ENCODE measurements around the gene BCO1. TPM values are rescaled to one million over a fixed set of nuclear protein-coding genes. Genes with fewer than 3 reads are reported as not detected.

Gene BCO1
- total and polyA plus RNA-seq, 7 donors = 0.83 to 6.2 (median 3.0) TPM; not detected in 1

GRCh38 chr16:81279392-81279791 is 40.9 kb downstream of the BCO1 start:
- Histone ChIP-seq H3K4me3 (no peak overlapping the region), H3K27me3 (no peaks in the 10 kb centered on the region), H3K4me1 (peaks cover 0 to 5% (median 1%) of the 10 kb centered on the region in 4 donors), H3K27ac (no peak overlapping the region), H3K9me3 (no peaks in the 10 kb centered on the region), H3K36me3 (no peaks in the 10 kb centered on the region)
- intact Hi-C loops (cut with DNase I) = no loop called here
- no peak for TF ChIP-seq POLR2AphosphoS5 (IDR thresholded peaks at IDR 0.05)
- TF ChIP-seq CTCF (IDR thresholded peaks at IDR 0.05) = no peak
- TF ChIP-seq EP300 (IDR thresholded peaks at IDR 0.05) = no peak
- 61 to 64% methylated on average over 4 of the region's 4 CpGs for whole genome bisulfite sequencing, 2 donors
- DNase-seq = no peak

- TF ChIP-seq POLR2A (IDR thresholded peaks at IDR 0.05) (no peak), EP300 (IDR thresholded peaks at IDR 0.05) (no peak)
- H3K27me3 ChIP-seq = no peaks in the 10 kb centered on the region
- H3K27ac ChIP-seq = no peak overlapping the region
- 45 to 52% methylated on average over 3 of the region's 3 CpGs for WGBS, 2 donors
- H3K4me3 ChIP-seq = no peak overlapping the region
- H3K9me3 ChIP-seq = no peaks in the 10 kb centered on the region
- no peak for DNase-seq
- no peaks in the 10 kb centered on the region for H3K36me3 ChIP-seq
- no peaks in the 10 kb centered on the region for H3K4me1 ChIP-seq
- intact Hi-C loops (cut with DNase I) = no loop called here
Measured at GRCh38 chr16:81280393-81280792, 41.9 kb downstream of the BCO1 start.

GRCh38 chr16:81283044-81283443 is 44.6 kb downstream of the BCO1 start:
- Histone ChIP-seq H3K36me3 (no peaks in the 10 kb centered on the region), H3K27me3 (no peaks in the 10 kb centered on the region), H3K9me3 (no peaks in the 10 kb centered on the region), H3K4me1 (no peaks in the 10 kb centered on the region), H3K4me3 (no peak overlapping the region), H3K27ac (no peak overlapping the region)
- 76 to 94% methylated on average over 3 of the region's 3 CpGs for WGBS, 2 donors
- DNase-seq = no peak
- TF ChIP-seq EP300 (IDR thresholded peaks at IDR 0.05) = no peak
- no peak for TF ChIP-seq POLR2A (IDR thresholded peaks at IDR 0.05)
- no peak for TF ChIP-seq POLR2AphosphoS5 (IDR thresholded peaks at IDR 0.05)
- TF ChIP-seq CTCF (IDR thresholded peaks at IDR 0.05) = no peak
- intact Hi-C loops (cut with DNase I) = no loop called here

- Histone ChIP-seq H3K27me3 (no peaks in the 10 kb centered on the region), H3K36me3 (no peaks in the 10 kb centered on the region), H3K4me3 (no peak overlapping the region), H3K4me1 (no peaks in the 10 kb centered on the region), H3K9me3 (no peaks in the 10 kb centered on the region), H3K27ac (no peak overlapping the region)
- intact Hi-C loops (cut with DNase I) = no loop called here
- TF ChIP-seq CTCF (IDR thresholded peaks at IDR 0.05) = no peak
- no peak for TF ChIP-seq POLR2AphosphoS5 (IDR thresholded peaks at IDR 0.05)
- 85 to 86% methylated on average over 8 of the region's 8 CpGs for WGBS, 2 donors
- DNase-seq = no peak
Measured at GRCh38 chr16:81284995-81285600, 46.6 kb downstream of the BCO1 start.

GRCh38 chr16:81286190-81286589 is 47.7 kb downstream of the BCO1 start:
- no peak overlapping the region for H3K27ac ChIP-seq
- no peaks in the 10 kb centered on the region for H3K27me3 ChIP-seq
- H3K4me3 ChIP-seq = no peak overlapping the region
- WGBS, 2 donors = 30 to 83% methylated on average over 1 of the region's 1 CpG
- intact Hi-C loops (cut with DNase I) = no loop called here
- H3K4me1 ChIP-seq = no peaks in the 10 kb centered on the region
- TF ChIP-seq POLR2AphosphoS5 (IDR thresholded peaks at IDR 0.05) = no peak
- no peak for TF ChIP-seq POLR2A (IDR thresholded peaks at IDR 0.05)
- TF ChIP-seq EP300 (IDR thresholded peaks at IDR 0.05) = no peak
- TF ChIP-seq CTCF (IDR thresholded peaks at IDR 0.05) = no peak
- DNase-seq = no peak
- H3K9me3 ChIP-seq = no peaks in the 10 kb centered on the region
- H3K36me3 ChIP-seq = no peaks in the 10 kb centered on the region

Data from sigmoid colon (tissue), 7 donors.